Caco-2 (cell line): ENCODE results near the gene SETD3. TPM values are rescaled to one million over a fixed set of nuclear protein-coding genes. Genes with fewer than 3 reads are reported as not detected.

Experiments used
- BruUV-seq: library from RNA; stranded (reverse); fragments of 400-500 nt; replicated peaks from 2 replicates; lab custom pipeline; 2021; lab: Mats Ljungman, UMichigan
- CTCF ChIA-PET: fragments of 300-600 bp; sonication (Branson Sonifier 250); formaldehyde crosslinking; loops from one replicate; lab custom pipeline; 2022; ENCODE audit warnings: antibody characterized with exemption; lab: Charles Lee
- POLR2A ChIA-PET: fragments of 300-600 bp; sonication (Branson Sonifier 250); formaldehyde crosslinking; loops from one replicate; lab custom pipeline; 2022; ENCODE audit warnings: antibody characterized with exemption; lab: Charles Lee
- DNase-seq, 2 experiments: peaks; one replicate each; pipeline versions ENCODE4 v3.0.0 to v3.0.0-alpha.2; 2020 to 2022
- H3K27me3 ChIP-seq: replicated peaks from 2 replicates; pipeline ENCODE4 v1.6.0; 2011; ENCODE audit warnings: low read length; ENCODE audit not compliant: control insufficient read depth, insufficient read depth
- H3K36me3 ChIP-seq: 2 replicates; pipeline ENCODE4 v1.5.1; 2011; ENCODE audit warnings: low read length; ENCODE audit not compliant: control insufficient read depth, insufficient read depth
- H3K4me1 ChIP-seq: fragments of 250-450 bp; sonication (Bioruptor Pico); 2 replicates; pipeline ENCODE4 v1.5.1; 2020; ENCODE audit warnings: mild to moderate bottlenecking
- H3K4me3 ChIP-seq: 2 replicates; pipeline ENCODE4 v1.5.1; 2011; ENCODE audit warnings: low read depth, mild to moderate bottlenecking, control low read depth, low read length
- H3K9me3 ChIP-seq: fragments of 250-450 bp; sonication (Bioruptor Pico); 2 replicates; pipeline ENCODE4 v1.5.1; 2020; ENCODE audit warnings: mild to moderate bottlenecking, moderate library complexity
- H3K27ac Mint-ChIP-seq: one replicate; pipeline ENCODE4 v1.8.0; 2022; ENCODE audit warnings: mixed read lengths; ENCODE audit not compliant: unreplicated experiment
- H3K27me3 Mint-ChIP-seq: one replicate; pipeline ENCODE4 v1.8.0; 2022; ENCODE audit warnings: mixed read lengths; ENCODE audit not compliant: insufficient read depth, unreplicated experiment
- H3K36me3 Mint-ChIP-seq: one replicate; pipeline ENCODE4 v1.8.0; 2022; ENCODE audit warnings: mild to moderate bottlenecking, mixed read lengths; ENCODE audit not compliant: insufficient read depth, unreplicated experiment
- H3K4me1 Mint-ChIP-seq: one replicate; pipeline ENCODE4 v1.8.0; 2022; ENCODE audit warnings: low read depth, mixed read lengths; ENCODE audit not compliant: unreplicated experiment
- H3K4me3 Mint-ChIP-seq: one replicate; pipeline ENCODE4 v1.8.0; 2022; ENCODE audit warnings: mild to moderate bottlenecking, moderate library complexity, mixed read lengths; ENCODE audit not compliant: unreplicated experiment
- H3K9me3 Mint-ChIP-seq: one replicate; pipeline ENCODE4 v1.8.0; 2022; ENCODE audit warnings: mixed read lengths; ENCODE audit not compliant: unreplicated experiment
- intact Hi-C: fragments of 100-400 bp; cut with micrococcal nuclease; formaldehyde crosslinking; loops from one replicate; pipeline ENCODE4 v1.10.0; 2022; ENCODE audit not compliant: unreplicated experiment
- total RNA-seq: library from RNA; stranded (reverse); gene quantifications from 2 replicates; pipeline ENCODE4 v1.2.3, GENCODE V29; 2022
- TF ChIP-seq, protein P1 (sequence below), 2 experiments: fragments of 200-600 bp in 1 of 2; IDR thresholded peaks; 1 replicate in 1 of 2; 2 replicates in 1 of 2; pipeline versions ENCODE4 v1.5.1 to v1.8.0; 2011 to 2022; ENCODE audit warnings: antibody characterized with exemption in 1 of 2, control low read depth in 1 of 2, inconsistent platforms in 1 of 2, low read depth in 1 of 2, low read length in 1 of 2, mild to moderate bottlenecking in 1 of 2, moderate library complexity in 1 of 2; ENCODE audit not compliant: insufficient read depth in 1 of 2, severe bottlenecking in 1 of 2, unreplicated experiment in 1 of 2

The SETD3 gene
- total RNA-seq, 1 experiment from 2014 or later = 74.3 TPM

DNA sequence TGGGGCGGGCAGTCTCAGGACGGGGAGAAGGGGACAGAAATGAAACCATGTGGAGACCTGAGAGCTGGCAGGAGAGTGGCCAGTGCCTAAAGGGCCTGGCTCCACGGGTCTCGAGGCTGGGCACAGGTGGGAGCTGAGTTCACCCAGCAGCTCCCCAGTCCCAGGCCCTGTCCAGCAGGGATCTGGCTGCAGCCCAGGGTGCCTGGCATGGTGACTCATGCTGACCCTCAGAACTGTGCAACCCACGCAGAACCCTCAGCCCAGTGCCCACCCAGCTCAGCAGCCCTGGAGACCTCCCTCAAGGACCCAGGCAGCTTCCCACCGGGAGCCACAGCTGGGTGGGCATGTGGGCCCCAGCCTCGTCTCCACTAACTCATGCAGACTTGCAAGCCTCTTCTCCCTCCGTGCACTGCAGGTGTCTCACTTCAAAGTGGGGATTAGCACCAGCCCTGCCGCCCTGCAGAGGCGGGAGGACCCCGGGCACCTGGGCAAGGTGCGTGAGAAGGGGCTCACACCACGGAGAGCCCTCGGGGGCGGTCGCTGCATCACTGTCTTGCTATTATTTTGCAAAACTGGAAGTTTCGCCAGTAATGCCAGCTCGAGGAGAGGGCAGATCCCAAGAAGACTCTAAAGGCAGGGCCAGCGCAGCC lies 46.9 kb upstream of the SETD3 start:
- Mint-ChIP-seq H3K27me3 (no peaks in the 10 kb centered on the region), H3K4me3 (no peak overlapping the region), H3K27ac (no peak overlapping the region), H3K36me3 (peaks cover 38% of the 10 kb centered on the region), H3K9me3 (no peaks in the 10 kb centered on the region), H3K4me1 (peaks cover 8% of the 10 kb centered on the region)
- TF ChIP-seq, protein P1, sequence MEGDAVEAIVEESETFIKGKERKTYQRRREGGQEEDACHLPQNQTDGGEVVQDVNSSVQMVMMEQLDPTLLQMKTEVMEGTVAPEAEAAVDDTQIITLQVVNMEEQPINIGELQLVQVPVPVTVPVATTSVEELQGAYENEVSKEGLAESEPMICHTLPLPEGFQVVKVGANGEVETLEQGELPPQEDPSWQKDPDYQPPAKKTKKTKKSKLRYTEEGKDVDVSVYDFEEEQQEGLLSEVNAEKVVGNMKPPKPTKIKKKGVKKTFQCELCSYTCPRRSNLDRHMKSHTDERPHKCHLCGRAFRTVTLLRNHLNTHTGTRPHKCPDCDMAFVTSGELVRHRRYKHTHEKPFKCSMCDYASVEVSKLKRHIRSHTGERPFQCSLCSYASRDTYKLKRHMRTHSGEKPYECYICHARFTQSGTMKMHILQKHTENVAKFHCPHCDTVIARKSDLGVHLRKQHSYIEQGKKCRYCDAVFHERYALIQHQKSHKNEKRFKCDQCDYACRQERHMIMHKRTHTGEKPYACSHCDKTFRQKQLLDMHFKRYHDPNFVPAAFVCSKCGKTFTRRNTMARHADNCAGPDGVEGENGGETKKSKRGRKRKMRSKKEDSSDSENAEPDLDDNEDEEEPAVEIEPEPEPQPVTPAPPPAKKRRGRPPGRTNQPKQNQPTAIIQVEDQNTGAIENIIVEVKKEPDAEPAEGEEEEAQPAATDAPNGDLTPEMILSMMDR (IDR thresholded peaks at IDR 0.05; ENCODE audit: insufficient read depth in 1 of 2, low read depth in 1 of 2, low read length in 1 of 2, severe bottlenecking in 1 of 2, unreplicated experiment in 1 of 2) = no peak
- DNase-seq = no peak
- no peak overlapping the region for H3K4me3 ChIP-seq
- POLR2A ChIA-PET = no interaction called here
- CTCF ChIA-PET = no interaction called here
- H3K9me3 ChIP-seq = no peaks in the 10 kb centered on the region
- intact Hi-C loops = no loop called here
- no TSS peak for BruUV-seq
- no peaks in the 10 kb centered on the region for H3K27me3 ChIP-seq
- no peaks in the 10 kb centered on the region for H3K36me3 ChIP-seq
- peaks cover 27% of the 10 kb centered on the region for H3K4me1 ChIP-seq

DNA sequence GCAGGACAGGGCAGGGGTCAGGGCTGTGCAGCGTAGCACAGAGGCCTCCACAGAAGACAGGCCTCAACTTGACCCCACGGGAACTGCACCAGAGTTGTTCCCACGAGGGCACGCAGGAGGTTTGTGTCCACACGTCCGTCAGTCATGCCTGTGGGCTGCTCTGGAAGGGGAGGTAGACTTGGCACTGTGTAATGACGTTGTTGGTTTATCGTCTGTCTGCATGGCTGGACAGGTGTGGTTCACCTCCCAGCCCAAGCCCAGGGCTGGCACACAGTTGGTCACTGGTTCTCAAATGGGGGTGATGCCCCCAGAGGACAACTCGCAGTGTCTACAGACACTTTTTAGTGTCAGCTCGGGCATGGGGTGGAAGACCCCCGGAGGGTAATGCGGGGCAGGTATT lies 46.4 kb upstream of the SETD3 start:
- intact Hi-C loops = no loop called here

DNA sequence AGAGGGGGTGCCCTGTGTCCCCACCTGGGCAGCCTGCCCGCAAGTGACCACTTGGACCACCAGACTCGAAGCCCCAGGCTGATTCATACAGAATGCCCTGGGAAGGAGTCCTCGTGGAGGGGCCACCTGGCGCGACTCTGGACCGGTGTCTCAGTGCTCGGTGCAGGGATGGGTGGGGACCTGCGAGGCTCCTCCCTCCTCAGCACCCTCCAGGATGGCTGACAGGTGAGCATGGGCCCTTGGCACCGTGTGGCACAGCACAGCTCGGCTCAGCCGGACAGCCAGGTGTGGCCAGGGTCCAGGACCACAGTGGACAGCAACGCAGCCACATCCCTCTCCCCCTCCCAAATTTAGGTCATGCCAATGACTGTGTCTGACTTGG lies 45.0 kb upstream of the SETD3 start:
- Histone ChIP-seq H3K4me3 (no peak overlapping the region), H3K9me3 (no peaks in the 10 kb centered on the region), H3K4me1 (peaks cover 46% of the 10 kb centered on the region), H3K27me3 (no peaks in the 10 kb centered on the region), H3K36me3 (no peaks in the 10 kb centered on the region; the same call in 1 of the 2 replicates)
- no peaks in the 10 kb centered on the region for H3K9me3 Mint-ChIP-seq
- DNase-seq = no peak
- ChIA-PET POLR2A (no interaction called here), CTCF (interaction anchor here (1.7 to 4.5 kb wide), 4 partner anchors 12 to 79 kb away, joined by 4 to 15 read pairs (median 9); partner anchors contain the start of gene CCDC85C)
- intact Hi-C loops = no loop called here
- BruUV-seq = no TSS peak
- peak overlapping the region; percentile 84 for H3K27ac Mint-ChIP-seq
- H3K36me3 Mint-ChIP-seq = peaks cover 50% of the 10 kb centered on the region
- TF ChIP-seq, protein P1 (IDR thresholded peaks at IDR 0.05; ENCODE audit: insufficient read depth in 1 of 2, low read depth in 1 of 2, low read length in 1 of 2, severe bottlenecking in 1 of 2, unreplicated experiment in 1 of 2) = no peak
- H3K4me1 Mint-ChIP-seq = peaks cover 8% of the 10 kb centered on the region
- no peaks in the 10 kb centered on the region for H3K27me3 Mint-ChIP-seq
- H3K4me3 Mint-ChIP-seq = no peak overlapping the region

More for the DNA sequence above, 46.4 kb upstream of the SETD3 start:
- Mint-ChIP-seq H3K36me3 (peaks cover 43% of the 10 kb centered on the region), H3K9me3 (no peaks in the 10 kb centered on the region), H3K27ac (no peak overlapping the region), H3K4me3 (no peak overlapping the region), H3K4me1 (peaks cover 8% of the 10 kb centered on the region), H3K27me3 (no peaks in the 10 kb centered on the region)
- H3K4me1 ChIP-seq = peaks cover 33% of the 10 kb centered on the region
- H3K36me3 ChIP-seq = no peaks in the 10 kb centered on the region
- ChIA-PET POLR2A (no interaction called here), CTCF (interaction anchor here (2.5 kb wide), 1 partner anchor 78 kb away, joined by 12 read pairs; the partner anchor contains the start of gene CCDC85C)
- BruUV-seq = no TSS peak
- H3K27me3 ChIP-seq = no peaks in the 10 kb centered on the region
- H3K9me3 ChIP-seq = no peaks in the 10 kb centered on the region
- TF ChIP-seq, protein P1 (IDR thresholded peaks at IDR 0.05; ENCODE audit: insufficient read depth in 1 of 2, low read depth in 1 of 2, low read length in 1 of 2, severe bottlenecking in 1 of 2, unreplicated experiment in 1 of 2) = no peak
- H3K4me3 ChIP-seq = no peak overlapping the region
- no peak for DNase-seq
